ENCODE measurements around the gene FLT3. TPM values are rescaled to one million over a fixed set of nuclear protein-coding genes. Genes with fewer than 3 reads are reported as not detected.

FLT3 gene
- total and polyA plus RNA-seq, 2 experiments from 2014 or later = 0.10 to 0.29 TPM

DNA sequence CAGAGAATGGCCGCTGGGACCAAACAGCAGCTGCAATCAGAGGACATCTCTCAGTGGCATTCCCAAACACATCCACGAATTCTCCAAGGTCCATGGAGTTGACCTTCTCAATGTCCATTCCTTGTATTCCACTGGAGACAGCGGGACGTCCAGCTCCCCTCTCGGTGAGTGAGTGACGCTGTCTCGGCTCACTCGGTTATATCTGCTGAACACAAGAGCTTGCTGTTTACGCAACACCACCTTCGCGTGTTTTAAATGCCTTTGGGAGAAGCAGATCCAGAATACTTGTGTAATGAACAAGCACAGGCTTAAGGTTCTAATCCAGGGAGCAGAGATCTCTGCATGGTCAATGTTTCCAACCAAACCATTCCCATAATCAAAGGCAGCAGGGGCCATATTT, 111.9 kb downstream of the FLT3 start, which contains the start of gene URAD:
Gene URAD, minus strand, starts transcription at position 174 of the 400 bp plus-strand sequence. Its CDS starts 56 bp downstream, at position 118.
- no peaks in the 10 kb centered on the region for H3K36me3 ChIP-seq (replicated peaks; ENCODE audit: insufficient read depth, low read depth)
- no peaks in the 10 kb centered on the region for H4K20me1 ChIP-seq (ENCODE audit: insufficient read depth, poor library complexity, severe bottlenecking)
- no peak within 1 kb of the TSS for H2AFZ ChIP-seq
- H3K4me2 ChIP-seq = no peak within 1 kb of the TSS
- peak; percentile 55 for DNase-seq (ENCODE audit: low spot score)
- 63% methylated on average over 11 of the region's 11 CpGs for WGBS (ENCODE audit: low lambda C conversion rate, missing lambda C conversion rate)
- no peak for TF ChIP-seq EZH2 (IDR thresholded peaks at IDR 0.05; ENCODE audit: borderline replicate concordance)
- TF ChIP-seq EZH2phosphoT487 (IDR thresholded peaks at IDR 0.05; ENCODE audit: low read depth, severe bottlenecking, unreplicated experiment) = no peak
- TF ChIP-seq CTCF (IDR thresholded peaks at IDR 0.05; ENCODE audit: poor library complexity) = no peak
- H3K4me1 ChIP-seq (ENCODE audit: insufficient read depth) = no peaks in the 10 kb centered on the region
- H3K9me2 ChIP-seq (replicated peaks; ENCODE audit: insufficient read depth) = no peaks in the 10 kb centered on the region
- no peak within 1 kb of the TSS for H3K27ac ChIP-seq
- H3K27me3 ChIP-seq = peaks cover 6% of the 10 kb centered on the region
- H3K79me2 ChIP-seq = peaks cover under 1% of the 10 kb centered on the region
- H3K9me3 ChIP-seq (ENCODE audit: low read depth) = no peaks in the 10 kb centered on the region
- H3K4me3 ChIP-seq = no peak within 1 kb of the TSS

GRCh38 chr13:27985600-27985999, 114.8 kb downstream of the FLT3 start:
- DNase-seq (ENCODE audit: low spot score) = no peak
- no peak overlapping the region for H3K27ac ChIP-seq
- H3K36me3 ChIP-seq (replicated peaks; ENCODE audit: insufficient read depth, low read depth) = no peaks in the 10 kb centered on the region
- H2AFZ ChIP-seq = no peak overlapping the region
- H3K4me2 ChIP-seq = no peak overlapping the region
- no peak overlapping the region for H3K4me3 ChIP-seq
- TF ChIP-seq CTCF (IDR thresholded peaks at IDR 0.05; ENCODE audit: poor library complexity) (no peak), EZH2 (IDR thresholded peaks at IDR 0.05; ENCODE audit: borderline replicate concordance) (no peak), EZH2phosphoT487 (IDR thresholded peaks at IDR 0.05; ENCODE audit: low read depth, severe bottlenecking, unreplicated experiment) (no peak)
- peaks cover 35% of the 10 kb centered on the region for H3K27me3 ChIP-seq
- 83% methylated on average over 1 of the region's 1 CpG for WGBS (ENCODE audit: low lambda C conversion rate, missing lambda C conversion rate)
- H4K20me1 ChIP-seq (ENCODE audit: insufficient read depth, poor library complexity, severe bottlenecking) = no peaks in the 10 kb centered on the region
- H3K9me3 ChIP-seq (ENCODE audit: low read depth) = no peaks in the 10 kb centered on the region
- H3K9me2 ChIP-seq (replicated peaks; ENCODE audit: insufficient read depth) = no peaks in the 10 kb centered on the region
- no peaks in the 10 kb centered on the region for H3K4me1 ChIP-seq (ENCODE audit: insufficient read depth)
- H3K79me2 ChIP-seq = peaks cover 8% of the 10 kb centered on the region

DNA sequence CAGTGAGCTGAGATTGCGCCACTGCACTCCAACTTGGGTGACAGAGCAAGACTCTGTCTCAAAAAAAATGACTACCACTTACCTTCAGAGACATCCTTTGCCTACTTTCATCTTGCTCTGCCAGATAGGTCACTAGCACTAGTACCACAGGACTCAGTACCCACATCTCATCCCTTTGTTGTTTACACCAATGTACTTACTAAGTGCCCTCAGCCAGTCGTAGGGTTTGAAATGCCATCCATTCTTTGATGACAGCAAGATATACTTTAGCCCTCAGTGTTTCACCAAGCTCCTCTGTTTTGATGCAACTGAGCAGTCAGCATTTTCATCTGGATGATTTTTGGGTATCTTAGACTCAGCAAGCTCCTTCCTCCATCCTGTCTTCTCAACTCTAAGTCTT, 118.0 kb downstream of the FLT3 start:
- Histone ChIP-seq H4K20me1 (ENCODE audit: insufficient read depth, poor library complexity, severe bottlenecking) (no peaks in the 10 kb centered on the region), H3K27ac (peak overlapping the region; percentile 90), H3K9me3 (ENCODE audit: low read depth) (no peaks in the 10 kb centered on the region), H2AFZ (no peak overlapping the region), H3K36me3 (replicated peaks; ENCODE audit: insufficient read depth, low read depth) (no peaks in the 10 kb centered on the region), H3K27me3 (peaks cover 63% of the 10 kb centered on the region), H3K9me2 (replicated peaks; ENCODE audit: insufficient read depth) (no peaks in the 10 kb centered on the region), H3K4me3 (no peak overlapping the region), H3K4me2 (peak overlapping the region; percentile 75), H3K4me1 (ENCODE audit: insufficient read depth) (no peaks in the 10 kb centered on the region), H3K79me2 (peaks cover 10% of the 10 kb centered on the region)
- whole genome bisulfite sequencing (ENCODE audit: low lambda C conversion rate, missing lambda C conversion rate) = 85% methylated on average over 2 of the region's 2 CpGs
- no peak for DNase-seq (ENCODE audit: low spot score)
- TF ChIP-seq EZH2phosphoT487 (IDR thresholded peaks at IDR 0.05; ENCODE audit: low read depth, severe bottlenecking, unreplicated experiment) (no peak), CTCF (IDR thresholded peaks at IDR 0.05; ENCODE audit: poor library complexity) (no peak), EZH2 (IDR thresholded peaks at IDR 0.05; ENCODE audit: borderline replicate concordance) (no peak)

Data from hepatocyte (in vitro differentiated cells).